Pons (tissue), 1 donor: ENCODE results near the gene HSP90AA1.
"Not testable (repeated sequence)": the region's sequence is repeated elsewhere in the genome, so short reads cannot be mapped to it uniquely, and the experiment has no call there.

Experiments
- DNase-seq: peaks from one replicate; pipeline ENCODE4 v3.0.0-alpha.2; 2016; ENCODE audit warnings: low spot score

HSP90AA1 gene

DNA sequence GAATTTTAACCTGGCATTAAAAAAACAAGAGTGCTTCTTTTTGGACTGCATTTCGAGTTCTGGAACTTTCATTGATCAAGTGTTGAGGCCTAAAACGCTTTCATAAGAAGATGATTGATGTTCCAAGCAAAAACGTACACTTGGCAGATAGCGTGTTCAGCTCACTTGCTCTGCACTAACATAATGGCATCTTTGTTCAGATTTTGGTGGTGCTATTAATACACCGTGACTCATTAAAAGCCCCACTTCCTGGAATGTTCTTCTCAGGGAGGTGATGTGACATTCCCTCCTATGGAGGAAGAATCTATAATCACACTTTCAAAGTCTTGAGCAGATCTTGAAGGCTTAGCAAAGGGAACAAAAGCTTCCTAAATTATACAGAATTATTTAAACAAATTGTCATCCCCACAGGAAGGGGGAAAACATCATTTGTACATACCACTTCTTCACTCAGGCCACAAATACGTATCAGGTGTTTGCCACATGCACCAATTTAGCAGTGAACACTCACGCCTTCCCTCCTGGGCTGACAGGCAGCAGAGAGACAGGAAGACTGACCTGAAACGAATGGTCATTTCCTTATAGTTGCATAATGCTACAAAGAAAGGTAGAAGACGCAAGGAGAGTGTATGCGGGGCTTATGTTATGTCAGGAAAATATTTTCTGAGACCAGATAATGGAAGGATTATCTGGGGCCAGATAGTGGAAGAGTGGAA, 15.4 kb downstream of the HSP90AA1 start:
- no peak for DNase-seq

DNA sequence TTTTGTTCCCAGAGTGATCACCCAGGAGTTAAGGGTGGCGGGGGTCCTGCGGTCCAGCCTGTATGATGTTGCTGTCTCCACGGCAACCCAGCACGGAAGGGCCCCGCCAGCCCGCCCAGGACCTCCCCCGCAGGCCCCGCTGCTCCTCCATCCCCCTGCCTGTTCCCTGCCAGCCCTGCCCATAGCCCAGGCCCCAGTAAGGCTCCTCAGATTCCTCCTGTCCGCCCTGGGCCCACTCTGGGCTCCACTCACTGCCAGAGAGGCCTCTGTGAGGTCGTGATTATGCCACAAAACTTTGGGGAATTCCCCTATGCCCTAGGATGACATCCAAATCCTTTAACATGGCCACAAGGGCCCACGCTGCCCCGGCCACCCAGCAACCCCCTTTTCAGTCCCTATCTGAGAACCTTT, 20.8 kb downstream of the HSP90AA1 start:
- DNase-seq = no peak

DNA sequence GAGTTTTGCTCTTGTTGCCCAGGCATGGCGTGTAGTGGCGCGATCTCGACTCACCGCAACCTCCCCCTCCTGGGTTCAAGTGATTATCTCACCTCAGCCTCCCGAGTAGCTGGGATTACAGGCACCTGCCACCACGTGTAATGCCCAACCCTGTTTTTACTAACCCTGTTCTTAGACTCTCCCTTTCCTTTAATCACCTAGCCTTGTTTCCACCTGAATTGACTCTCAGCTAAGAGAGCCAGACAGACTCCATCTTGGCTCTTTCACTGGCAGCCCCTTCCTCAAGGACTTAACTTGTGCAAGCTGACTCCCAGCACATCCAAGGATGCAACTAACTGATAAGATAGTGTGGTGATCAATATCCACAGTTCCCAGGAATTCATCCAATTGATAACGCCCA, 22.3 kb downstream of the HSP90AA1 start:
- not testable (repeated sequence) for DNase-seq

DNA sequence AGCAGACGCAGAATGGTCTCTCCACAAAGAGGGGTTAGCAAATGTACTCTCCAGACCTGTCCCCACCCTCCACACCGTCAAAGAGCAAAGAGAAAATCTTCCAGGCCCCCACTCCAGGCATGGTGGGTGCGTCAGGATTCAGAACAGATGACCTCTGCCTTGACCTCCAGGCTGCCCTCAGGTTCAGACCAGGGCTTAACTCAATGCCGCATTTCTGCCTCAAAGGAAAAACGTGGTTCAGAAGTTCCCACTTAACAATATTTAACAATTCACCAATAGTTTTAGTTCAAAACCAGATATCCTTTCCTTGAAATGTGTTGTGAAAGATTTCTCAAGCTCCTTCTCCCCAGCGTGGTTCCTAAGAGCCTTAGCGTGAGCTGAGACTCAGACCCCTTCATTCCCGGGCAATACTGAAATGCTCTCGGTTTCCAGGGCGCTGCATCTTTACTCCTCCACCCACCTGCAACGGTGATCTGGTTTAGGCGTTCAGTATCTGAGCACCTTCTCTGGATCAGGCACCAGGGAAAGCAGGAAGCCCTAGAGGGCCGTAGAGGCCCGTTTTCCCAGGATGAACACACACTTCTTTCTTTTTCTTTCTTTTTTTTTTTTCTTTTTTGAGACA, 22.9 kb downstream of the HSP90AA1 start:
- DNase-seq = no peak

DNA sequence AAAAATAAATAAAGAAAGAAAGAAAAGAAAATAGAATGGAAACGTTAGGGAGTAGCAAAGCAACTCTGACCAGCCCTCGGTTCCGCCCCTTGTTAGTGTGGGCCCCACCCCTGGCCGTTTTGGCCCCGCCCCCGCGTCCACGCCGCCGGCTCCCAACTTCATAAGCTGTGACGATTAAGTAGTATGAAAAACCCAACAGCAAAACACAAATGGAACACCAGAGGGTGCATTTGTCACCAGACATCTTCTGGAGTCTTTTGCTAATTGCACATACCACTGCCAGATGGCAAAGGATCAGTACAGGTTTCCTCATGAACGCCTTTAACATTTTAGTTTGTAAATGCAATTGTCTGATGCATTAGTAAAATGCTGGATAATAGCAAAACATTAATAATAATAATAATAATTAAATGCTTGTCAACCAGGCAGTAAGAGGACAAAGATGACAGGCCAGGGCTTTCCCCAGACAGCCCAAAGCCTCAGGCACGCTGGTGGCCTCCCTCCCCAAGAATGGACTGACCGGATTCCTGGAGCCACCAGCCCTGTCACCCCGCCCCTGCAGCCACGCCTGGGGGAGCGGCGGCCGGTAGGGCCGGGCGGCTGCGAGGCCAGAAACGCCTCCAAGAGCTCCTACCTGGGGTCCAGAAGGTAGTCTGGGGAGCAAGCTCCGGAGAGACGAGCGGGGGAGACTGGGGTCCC, 23.6 kb downstream of the HSP90AA1 start:
- DNase-seq = peak; percentile 70

DNA sequence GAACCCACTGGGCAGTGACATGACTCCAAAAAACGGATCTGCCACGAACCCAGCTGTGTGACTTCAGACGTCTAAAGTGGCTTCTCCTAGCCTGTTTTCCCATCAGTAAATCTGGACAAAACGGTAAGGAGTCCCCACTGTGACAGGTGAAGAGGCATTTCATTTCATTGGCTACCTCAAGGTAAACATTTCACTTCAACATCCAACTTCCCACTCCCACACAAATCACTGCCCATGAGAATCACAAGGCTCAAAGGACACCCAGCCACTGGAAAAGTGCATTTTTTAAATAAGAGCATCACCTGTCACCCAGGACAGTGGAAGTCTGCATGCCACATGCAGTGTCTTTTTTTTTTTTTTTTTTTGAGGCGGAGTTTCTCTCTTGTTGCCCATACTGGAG, 27.9 kb downstream of the HSP90AA1 start:
- no peak for DNase-seq

DNA sequence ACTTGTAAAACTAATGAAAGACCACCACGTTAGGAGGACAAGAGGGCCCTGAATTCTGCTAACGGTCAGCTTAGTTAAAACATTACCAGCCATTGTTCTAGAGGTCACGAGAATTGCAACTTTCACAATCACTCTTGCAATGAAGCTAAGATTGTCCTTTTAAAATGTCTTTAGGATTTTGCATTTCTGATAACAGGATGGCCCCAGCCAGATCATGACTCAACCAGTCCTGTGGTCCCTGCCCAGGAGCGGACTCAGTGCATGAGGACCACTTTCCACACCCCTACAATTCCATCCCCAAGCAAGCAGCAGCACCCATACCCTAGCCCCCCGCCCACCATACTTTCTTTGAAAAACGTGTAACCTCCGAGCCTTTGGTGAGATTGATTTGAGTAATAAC, 28.7 kb downstream of the HSP90AA1 start:
- DNase-seq = no peak

DNA sequence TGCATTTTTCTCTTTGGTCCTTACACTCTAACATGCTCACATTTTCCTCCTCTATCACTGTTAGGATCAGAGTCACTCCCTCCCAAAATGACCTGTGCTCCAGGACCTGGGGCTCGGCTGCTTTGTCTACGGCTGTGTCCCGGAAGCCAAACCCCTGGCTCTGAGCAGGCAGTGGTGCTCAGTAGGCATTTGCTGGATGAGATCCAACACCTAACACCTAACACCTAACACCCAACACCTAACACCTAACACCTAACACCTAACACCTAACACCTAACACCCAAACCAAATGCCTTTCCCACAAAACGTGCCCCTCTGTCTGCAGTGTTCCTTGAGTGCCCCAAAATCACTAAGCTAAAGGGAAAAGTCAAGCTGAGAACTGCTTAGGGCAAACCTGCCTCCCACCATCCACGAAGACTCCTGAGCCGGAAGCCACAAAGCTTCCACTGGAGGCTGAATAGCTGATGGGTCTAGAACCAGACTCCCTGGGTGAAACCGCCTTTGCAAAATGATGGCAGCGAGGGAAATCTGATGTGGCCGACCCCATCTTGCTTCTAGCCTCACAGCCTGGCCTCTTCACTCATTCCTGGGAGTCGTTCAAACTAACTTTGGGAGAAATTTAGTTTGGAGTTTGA, 29.2 kb downstream of the HSP90AA1 start:
- no peak for DNase-seq

DNA sequence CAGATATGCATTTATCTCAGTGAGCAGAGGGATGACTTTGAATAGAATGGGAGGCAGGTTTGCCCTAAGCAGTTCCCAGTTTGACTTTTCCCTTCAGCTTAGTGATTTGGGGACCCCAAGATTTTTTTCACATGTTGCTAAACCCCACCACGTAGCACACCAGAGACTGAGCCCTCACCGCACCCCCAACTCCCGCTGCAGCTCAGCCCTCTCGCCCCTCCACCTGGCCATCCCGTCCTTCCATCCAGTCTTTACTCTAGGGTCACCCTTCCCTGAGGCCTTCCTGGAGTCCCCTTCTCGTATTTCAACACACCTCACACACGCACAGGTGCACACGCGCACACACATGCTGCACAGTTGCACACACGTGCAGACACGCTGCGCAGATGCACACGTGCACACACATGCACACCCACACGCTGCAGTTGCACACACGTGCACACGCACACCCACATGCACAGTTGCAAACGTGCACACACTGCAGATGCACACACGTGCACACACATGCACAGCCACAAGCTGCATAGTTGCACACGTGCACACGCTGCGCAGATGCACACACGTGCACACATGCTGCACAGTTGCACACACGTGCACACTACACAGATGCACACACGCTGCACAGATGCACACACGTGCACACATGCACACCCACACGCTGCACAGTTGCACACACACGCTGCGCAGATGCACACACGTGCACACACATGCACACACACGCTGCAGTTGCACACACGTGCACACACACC, 30.0 kb downstream of the HSP90AA1 start:
- DNase-seq = no peak

DNA sequence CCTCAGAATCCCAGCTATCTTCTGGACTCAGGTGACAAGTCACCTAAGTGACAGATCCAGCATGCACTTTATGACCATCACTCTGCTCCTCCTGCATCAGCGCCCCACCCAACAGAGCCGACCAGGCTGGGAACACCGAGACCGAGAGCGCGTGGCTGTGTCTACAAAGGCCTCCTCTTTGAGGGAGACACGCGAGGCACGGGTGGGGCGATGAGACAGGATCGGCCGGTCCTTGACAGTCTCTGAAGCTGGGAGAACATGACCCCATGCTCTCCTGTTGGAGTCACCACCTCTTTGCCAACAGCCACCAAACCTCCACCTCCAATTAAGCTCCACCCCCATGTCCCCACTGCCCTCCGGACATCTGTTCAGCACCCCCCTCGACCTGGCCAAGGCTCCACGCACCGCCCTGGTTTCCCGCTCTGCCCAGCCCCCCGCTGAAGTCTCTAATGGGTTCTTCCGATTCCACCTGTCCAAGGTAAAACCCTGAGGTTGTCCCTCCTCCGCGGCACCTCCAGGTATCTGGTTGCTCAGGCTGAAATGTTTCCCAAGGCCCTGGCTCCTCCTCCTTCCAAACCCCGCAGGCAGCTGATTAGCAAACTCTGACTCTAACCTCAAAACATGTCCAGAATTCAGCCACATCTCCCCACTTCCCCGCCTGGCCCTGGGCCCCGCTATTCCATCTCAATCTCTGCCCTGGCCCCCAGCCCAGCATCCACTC, 31.5 kb downstream of the HSP90AA1 start:
- no peak for DNase-seq

DNA sequence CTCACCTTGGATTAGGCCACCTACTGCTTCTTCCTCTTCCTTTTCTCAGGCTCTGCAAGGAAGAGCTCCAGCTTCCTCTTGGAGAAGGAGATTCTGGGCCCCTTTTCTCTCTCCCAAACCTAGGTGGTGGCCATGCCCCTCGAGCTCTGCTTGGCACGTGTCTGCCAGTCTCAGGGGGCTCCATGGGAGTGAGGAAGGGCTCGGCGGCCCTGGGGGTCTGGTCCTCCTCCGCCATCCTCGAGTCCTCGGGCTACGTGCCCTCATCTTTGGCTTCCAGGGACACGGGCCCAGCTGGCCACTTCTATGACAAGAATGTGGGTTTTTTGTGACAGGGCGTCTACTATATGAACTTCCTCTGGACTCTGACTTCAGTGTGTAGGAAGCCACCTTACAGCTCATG, 34.3 kb downstream of the HSP90AA1 start:
- no peak for DNase-seq

DNA sequence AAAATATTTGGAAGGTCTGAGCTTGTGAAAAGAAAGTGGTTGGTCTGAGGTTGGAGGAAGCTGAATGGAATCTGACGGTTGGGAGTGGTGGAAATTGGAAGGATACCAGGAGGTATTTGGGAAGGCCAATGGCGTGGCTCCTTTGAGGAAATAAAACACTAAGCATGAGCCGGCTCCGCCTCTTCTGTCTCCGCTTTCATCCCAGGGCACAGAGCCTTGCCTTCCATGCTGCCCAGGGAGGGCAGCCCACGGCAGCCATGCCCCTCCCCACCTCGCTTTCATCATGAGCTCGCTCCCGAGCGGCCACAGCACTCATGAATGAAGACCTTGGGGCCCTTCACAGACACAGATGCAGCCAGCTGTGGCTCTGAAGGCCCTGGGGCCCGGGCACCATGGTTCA, 36.2 kb downstream of the HSP90AA1 start:
- no peak for DNase-seq

DNA sequence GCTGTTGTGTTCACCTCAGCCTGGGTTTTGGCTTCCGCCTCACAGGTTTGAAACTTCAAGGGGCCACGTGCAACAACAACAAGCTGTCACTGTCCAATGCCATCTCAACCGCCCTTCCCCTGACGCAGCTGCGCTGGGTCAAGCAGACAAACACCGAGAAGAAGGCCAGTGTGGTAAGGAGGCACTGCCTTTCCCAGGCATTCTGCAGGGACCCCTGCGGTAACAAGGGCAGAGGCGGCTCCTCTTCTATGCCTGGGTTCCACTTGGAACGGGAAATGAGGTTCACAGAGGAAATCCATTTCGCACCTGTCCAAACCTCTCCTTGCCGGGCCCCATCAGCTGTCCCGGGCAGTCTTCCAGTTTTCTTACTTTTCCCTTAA, 36.8 kb downstream of the HSP90AA1 start:
- DNase-seq = no peak

DNA sequence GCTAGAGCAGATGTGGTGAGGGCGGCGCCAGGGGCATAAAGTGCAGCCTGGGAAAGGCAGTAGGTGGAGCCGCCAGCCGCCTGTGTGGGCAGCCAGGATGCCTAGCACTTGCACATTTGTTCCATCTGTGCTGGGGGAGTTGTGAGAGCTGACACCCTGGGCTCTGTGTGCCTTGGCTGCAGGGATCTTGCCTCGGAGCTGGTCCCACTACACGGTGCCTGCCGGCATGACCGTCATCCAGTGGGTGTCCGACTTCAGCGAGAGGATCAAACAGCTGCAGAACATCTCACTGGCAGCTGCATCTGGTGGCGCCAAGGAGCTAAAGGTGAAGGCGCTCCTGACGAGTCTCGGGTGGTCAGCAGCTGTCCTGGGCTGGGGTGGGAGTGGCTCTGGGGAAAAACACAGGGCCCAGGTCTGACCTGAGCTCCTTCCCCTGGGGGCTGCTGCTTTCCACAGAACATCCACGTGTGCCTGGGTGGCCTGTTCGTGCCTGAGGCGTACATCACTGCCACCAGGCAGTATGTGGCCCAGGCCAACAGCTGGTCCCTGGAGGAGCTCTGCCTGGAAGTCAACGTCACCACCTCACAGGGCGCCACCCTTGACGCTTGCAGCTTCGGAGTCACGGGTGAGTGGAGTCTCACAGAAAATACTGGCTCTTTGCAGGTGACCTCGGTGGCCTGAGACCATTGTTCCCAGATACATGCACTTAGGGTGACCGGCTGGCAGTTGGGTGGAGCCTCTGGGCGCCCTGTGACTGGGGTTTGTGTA, 37.4 kb downstream of the HSP90AA1 start:
- DNase-seq = no peak

DNA sequence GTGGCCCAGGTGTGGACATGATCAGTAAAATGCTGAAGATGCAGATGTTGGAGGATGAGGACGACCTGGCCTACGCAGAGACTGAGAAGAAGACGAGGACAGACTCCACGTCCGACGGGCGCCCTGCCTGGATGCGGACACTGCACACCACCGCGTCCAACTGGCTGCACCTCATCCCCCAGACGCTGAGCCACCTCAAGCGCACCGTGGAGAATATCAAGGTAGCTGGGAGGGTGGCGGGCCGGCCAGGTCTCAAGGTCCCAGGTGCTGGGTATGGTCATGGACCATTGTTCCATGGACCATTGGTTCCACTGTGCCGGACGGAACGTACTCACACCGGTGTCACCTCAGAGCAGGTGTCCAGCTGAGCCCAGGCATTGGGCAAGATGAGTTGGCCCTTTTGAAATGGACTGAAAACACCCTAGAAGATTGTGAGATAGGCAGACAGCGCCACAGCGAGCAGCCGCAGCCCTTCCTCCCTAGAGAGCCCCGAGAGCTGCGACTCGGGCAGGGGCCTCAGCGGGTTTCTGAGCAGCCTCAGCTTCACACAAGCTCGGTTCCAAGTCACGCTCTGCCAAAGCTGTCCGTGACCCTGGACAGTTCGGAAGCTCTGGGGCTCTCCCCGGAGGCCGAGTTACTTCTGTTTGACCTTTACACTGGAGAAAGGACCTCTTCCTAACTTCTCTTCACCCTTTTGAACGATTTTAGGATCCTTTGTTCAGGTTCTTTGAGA, 38.9 kb downstream of the HSP90AA1 start:
- DNase-seq = no peak

DNA sequence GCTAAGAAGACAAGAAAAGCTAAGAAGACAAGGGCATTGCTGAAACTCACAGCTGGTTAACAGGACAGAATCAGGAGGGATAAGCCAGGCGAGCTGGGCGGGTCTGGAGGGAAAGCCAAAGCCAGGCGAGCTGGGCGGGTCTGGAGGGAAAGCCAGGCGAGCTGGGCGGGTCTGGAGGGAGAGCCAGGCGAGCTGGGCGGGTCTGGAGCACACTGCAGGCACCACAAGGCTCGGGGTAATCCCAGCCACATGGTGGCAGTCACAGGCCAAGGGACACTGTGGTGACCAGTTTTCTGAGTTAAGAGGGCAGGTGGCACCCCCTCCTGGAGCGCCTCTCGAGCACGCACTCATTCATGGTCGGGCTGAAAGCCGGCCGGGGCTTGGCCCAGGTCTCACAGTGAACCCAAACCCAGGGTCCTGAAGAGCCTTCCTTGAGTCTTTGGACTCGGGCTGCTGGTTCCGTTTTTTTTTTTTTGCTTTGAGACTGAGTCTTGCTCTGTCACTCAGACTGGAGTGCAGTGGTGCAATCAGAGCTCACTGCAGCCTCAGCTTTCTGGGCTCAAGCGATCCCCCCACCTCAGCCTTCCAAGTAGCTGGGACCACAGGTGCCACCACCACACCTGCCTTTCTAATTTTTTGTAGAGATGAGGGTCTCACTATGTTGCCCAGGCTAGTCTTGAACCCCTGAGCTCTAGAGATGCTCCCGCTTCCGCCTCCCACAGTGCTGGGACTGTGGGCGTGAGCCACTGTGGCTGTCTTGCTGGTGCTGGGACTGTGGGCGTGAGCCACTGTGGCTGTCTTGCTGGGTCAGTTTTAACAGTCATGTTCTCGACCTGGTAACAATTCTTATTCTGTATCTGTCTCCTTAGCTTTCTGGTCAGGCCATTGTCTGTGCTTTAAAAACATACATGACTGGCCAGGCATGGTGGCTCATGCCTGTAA, 40.2 kb downstream of the HSP90AA1 start:
- peak; percentile 68 for DNase-seq

DNA sequence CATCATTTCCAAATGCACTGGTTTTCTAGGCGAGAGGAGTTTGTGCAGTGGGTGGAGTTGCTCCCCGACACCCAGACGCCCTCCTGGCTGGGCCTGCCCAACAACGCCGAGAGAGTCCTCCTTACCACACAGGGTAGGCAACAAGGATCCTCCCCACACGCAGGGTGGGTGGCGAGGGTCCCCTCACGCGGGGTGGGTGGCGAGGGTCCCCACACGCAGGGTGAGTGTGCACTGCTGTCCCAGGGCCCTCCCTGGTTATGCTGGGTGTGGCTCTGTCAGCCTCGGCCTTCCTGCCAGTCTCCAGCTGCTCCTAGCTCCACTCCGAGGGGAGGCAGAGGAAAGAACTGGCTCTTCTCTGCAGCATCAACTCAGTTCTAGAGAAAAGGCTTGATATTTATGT, 42.3 kb downstream of the HSP90AA1 start:
- DNase-seq = no peak

DNA sequence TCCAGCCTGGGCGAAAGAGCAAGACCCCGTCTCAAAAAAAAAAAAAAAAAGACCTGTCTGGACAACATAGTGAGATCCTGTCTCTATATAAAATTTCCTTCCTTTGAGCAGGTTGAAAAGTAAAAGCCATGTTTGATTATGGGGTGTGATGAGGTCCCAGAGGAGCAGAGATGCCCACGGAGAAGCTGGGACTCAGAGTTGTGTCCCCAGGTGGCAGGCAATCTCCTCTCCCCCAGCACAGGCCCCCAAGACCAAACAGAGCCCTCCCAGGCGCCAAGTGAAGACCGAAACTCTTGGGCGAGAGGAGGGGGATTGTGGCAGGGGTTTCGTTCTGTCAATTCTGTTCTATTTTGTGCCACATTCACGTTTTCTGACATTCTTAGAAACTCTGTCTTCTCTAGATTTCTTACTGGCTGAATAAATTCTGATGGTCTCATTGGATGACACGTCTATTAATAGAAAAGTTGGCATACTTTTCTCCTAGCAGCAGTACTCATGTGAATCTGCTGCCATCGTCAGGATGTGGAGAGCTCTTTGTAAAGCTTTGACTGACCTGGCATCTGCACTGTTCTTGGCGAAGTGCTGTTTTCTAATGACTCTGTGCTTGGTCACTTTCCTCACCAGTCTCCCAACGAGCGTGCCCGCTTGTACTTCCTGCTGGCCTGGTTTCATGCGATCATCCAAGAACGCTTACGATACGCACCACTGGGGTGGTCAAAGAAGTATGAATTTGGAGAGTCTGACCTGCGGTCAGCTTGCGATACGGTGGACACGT, 43.4 kb downstream of the HSP90AA1 start:
- peak; percentile 72 for DNase-seq
